Eye (tissue), 1 donor: ENCODE data around the gene PEX11B.

ENCODE experiments used
- DNase-seq: peaks from one replicate; pipeline ENCODE4 v3.0.0-alpha.2; 2015

PEX11B gene

DNA sequence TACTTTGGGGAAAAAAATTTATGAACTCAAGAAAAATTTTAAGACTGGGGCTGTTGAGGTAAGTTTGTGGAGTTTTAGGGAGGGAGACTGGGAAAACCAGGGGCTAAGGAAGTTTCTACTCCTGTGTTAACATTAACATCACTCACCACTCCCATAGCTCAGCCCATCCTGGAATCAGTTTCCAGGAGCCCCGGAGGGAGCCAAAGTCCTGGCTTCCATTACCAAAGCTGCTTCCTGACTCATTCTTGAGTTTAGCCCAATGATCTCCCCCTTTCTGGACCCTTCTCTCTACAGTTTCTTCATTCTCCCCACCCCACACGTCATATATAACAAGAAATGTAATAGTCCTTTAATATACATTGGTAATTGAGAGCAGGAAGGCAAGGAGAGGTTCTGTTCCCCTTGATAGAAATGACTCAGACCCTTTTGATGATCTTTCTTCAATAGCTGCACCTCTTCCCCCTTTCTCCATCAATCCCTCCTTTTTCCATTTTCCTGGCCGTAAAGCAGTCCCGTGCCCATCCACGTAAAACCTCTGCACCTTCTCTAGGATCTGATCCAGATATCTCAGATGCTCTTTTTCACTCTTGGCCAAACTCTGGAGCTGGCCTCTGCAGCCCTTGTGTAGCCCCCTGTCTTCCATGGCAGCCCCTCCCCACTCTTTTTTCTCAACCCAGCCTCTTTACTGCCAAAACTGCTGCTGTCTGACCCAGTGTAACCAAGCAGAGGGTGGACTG, 55.1 kb downstream of the PEX11B start:
- DNase-seq: peak; percentile 30
